Right atrium auricular region (tissue), 2 donors: ENCODE results near the gene ARHGEF4. TPM values are rescaled to one million over a fixed set of nuclear protein-coding genes. Genes with fewer than 3 reads are reported as not detected.

Source experiments
- DNase-seq: peaks from one replicate; pipeline ENCODE4 v3.0.0-alpha.2; 2019; ENCODE audit warnings: low spot score
- H3K27ac ChIP-seq, 2 donors: fragments of 200-600 bp; sonication (generic); 1 replicate in 1 of 2; 2 replicates in 1 of 2; pipeline ENCODE4 v1.5.1; 2016 to 2019
- H3K27me3 ChIP-seq, 2 donors: fragments of 200-600 bp; sonication (generic); one replicate each; pipeline versions ENCODE4 v1.5.1 to v1.6.0; 2017 to 2019
- H3K36me3 ChIP-seq: fragments of 200-600 bp; sonication (generic); one replicate; pipeline ENCODE4 v1.5.1; 2016
- H3K4me1 ChIP-seq, 2 donors: fragments of 200-600 bp; sonication (generic); one replicate each; pipeline versions ENCODE4 v1.5.1 to v1.6.0; 2017 to 2019
- H3K4me3 ChIP-seq, 2 donors: fragments of 200-600 bp; sonication (generic); 1 replicate in 1 of 2; 2 replicates in 1 of 2; pipeline ENCODE4 v1.5.1; 2017 to 2019; ENCODE audit warnings: mild to moderate bottlenecking in 1 of 2, moderate library complexity in 1 of 2
- H3K9me3 ChIP-seq, 2 donors: fragments of 200-600 bp; sonication (generic); one replicate each; pipeline ENCODE4 v1.5.1; 2019
- CTCF ChIP-seq, 2 donors: fragments of 200-600 bp; sonication (generic); IDR thresholded peaks; one replicate each; pipeline ENCODE4 v1.5.1; 2019; ENCODE audit warnings: antibody characterized with exemption in 2 of 2
- total RNA-seq, 2 donors: library from RNA; depleted of rRNA; stranded (reverse); fragments of >200 nt; gene quantifications; one replicate each; pipeline ENCODE4 v1.1.0, GENCODE V29; 2016

Gene ARHGEF4
- total RNA-seq, 2 donors from 2014 or later: 3.5 to 8.1 TPM

- H3K36me3 ChIP-seq: no peaks in the 10 kb centered on the region
- no peak overlapping the region for H3K27ac ChIP-seq
- H3K4me3 ChIP-seq: no peak overlapping the region
- no peaks in the 10 kb centered on the region for H3K4me1 ChIP-seq
- no peak for TF ChIP-seq CTCF (IDR thresholded peaks at IDR 0.05)
- H3K27me3 ChIP-seq: no peaks in the 10 kb centered on the region
- H3K9me3 ChIP-seq: no peaks in the 10 kb centered on the region
- no peak for DNase-seq
Observed at GRCh38 chr2:130847776-130848525, 11.2 kb downstream of the ARHGEF4 start.

- H3K27ac ChIP-seq: no peak overlapping the region
- no peaks in the 10 kb centered on the region for H3K27me3 ChIP-seq
- no peaks in the 10 kb centered on the region for H3K9me3 ChIP-seq
- DNase-seq: no peak
- no peaks in the 10 kb centered on the region for H3K36me3 ChIP-seq
- no peak overlapping the region for H3K4me3 ChIP-seq
- TF ChIP-seq CTCF (IDR thresholded peaks at IDR 0.05): no peak
- H3K4me1 ChIP-seq: no peaks in the 10 kb centered on the region
Observed at GRCh38 chr2:130848526-130849210, 12.0 kb downstream of the ARHGEF4 start.

- TF ChIP-seq CTCF (IDR thresholded peaks at IDR 0.05): no peak
- no peaks in the 10 kb centered on the region for H3K9me3 ChIP-seq
- H3K4me1 ChIP-seq: no peaks in the 10 kb centered on the region
- no peak for DNase-seq
- no peak overlapping the region for H3K4me3 ChIP-seq
- H3K27me3 ChIP-seq: no peaks in the 10 kb centered on the region
- no peak overlapping the region for H3K27ac ChIP-seq
- no peaks in the 10 kb centered on the region for H3K36me3 ChIP-seq
Observed at GRCh38 chr2:130849896-130850787, 13.4 kb downstream of the ARHGEF4 start.

GRCh38 chr2:130850788-130851623 lies 14.3 kb downstream of the ARHGEF4 start:
- H3K27me3 ChIP-seq: no peaks in the 10 kb centered on the region
- H3K36me3 ChIP-seq: no peaks in the 10 kb centered on the region
- no peak for TF ChIP-seq CTCF (IDR thresholded peaks at IDR 0.05)
- H3K9me3 ChIP-seq: no peaks in the 10 kb centered on the region
- H3K4me1 ChIP-seq: no peaks in the 10 kb centered on the region
- H3K4me3 ChIP-seq: no peak overlapping the region
- no peak for DNase-seq
- H3K27ac ChIP-seq: no peak overlapping the region
